HTR-8/SVneo (cell line): ENCODE results near the gene CD164.

Source experiments
- DNase-seq: peaks from one replicate; pipeline ENCODE4 v3.0.0; 2011; ENCODE audit warnings: low spot score, mixed read lengths; ENCODE audit not compliant: insufficient read length
- FAIRE-seq: peaks from 2 replicates; lab custom pipeline; 2011; peaks lifted over from hg19 to GRCh38; lab: Jason Lieb, UNC

CD164 gene

DNA sequence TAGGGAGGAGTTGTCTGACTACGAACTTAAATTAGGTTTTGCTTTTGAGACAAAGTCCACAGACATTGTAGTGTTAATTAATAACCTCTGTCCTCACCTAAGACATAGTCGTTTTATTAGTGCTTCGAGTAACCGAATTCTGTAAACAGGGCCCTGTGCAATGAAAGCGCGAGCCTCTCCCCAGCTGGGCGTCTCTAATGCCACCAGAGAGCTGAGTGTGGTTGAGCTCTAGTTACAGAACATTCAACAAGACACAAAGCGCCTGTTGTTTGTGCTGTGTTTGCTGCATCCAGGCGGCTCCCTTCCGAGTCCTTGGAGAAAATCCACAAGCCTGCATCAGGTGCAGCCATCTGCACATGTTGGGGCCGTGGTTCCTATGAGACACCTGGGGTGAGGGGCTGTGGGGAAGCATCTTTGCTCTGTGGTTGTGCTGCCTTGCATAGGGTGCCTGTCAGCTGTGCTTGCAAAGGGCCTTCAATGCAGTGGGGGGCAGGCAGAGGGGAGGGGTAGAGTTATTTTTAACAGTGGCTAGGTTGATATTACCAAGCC lies 63.9 kb downstream of the CD164 start:
- DNase-seq: no peak
- FAIRE-seq: no peak

DNA sequence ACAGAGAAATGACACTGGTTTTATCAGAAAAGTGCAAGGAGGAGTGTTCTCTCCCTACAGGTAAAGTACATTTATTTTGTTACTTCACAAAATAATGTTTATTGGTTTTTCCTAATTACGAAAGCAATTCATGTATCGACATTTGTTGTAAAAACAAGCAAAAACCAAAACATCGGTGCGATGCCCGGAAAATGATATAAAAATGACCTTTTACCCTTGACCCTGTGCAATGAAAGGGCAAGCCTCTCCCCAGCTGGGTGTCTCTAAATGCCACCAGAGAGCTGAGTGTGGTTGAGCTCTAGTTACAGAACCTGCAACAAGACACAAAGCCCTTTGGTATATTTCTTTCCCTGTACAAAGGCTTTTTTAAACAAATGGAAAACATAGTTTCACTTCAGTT lies 65.4 kb downstream of the CD164 start:
- DNase-seq: no peak
- no peak for FAIRE-seq
